Chondrocyte (in vitro differentiated cells): Measurements from ENCODE around the gene DHX30. TPM values are rescaled to one million over a fixed set of nuclear protein-coding genes. Genes with fewer than 3 reads are reported as not detected.
A peak's percentile ranks its signal among the peaks of the same experiment; 100 is the strongest.

ENCODE experiments used
- DNase-seq: peaks from one replicate; pipeline ENCODE4 v3.0.0; 2021; ENCODE audit warnings: mixed read lengths, low spot score
- H3K27ac Mint-ChIP-seq: one replicate; pipeline ENCODE4 v1.8.0; 2021; ENCODE audit warnings: mild to moderate bottlenecking, moderate library complexity, mixed read lengths; ENCODE audit not compliant: unreplicated experiment
- H3K27me3 Mint-ChIP-seq: 2 replicates; pipeline ENCODE4 v1.8.0; 2021; ENCODE audit warnings: low read depth, mixed read lengths
- H3K36me3 Mint-ChIP-seq: 2 replicates; pipeline ENCODE4 v1.8.0; 2021; ENCODE audit warnings: low read depth, mixed read lengths
- H3K4me1 Mint-ChIP-seq: 2 replicates; pipeline ENCODE4 v1.8.0; 2021; ENCODE audit warnings: low read depth, mild to moderate bottlenecking, mixed read lengths
- H3K4me3 Mint-ChIP-seq: one replicate; pipeline ENCODE4 v1.8.0; 2021; ENCODE audit warnings: mild to moderate bottlenecking, moderate library complexity, mixed read lengths; ENCODE audit not compliant: unreplicated experiment
- H3K9me3 Mint-ChIP-seq: 2 replicates; pipeline ENCODE4 v1.8.0; 2021; ENCODE audit warnings: low read depth, mixed read lengths
- CTCF ChIP-seq: fragments of 200-600 bp; sonication (generic); IDR thresholded peaks from 2 replicates; pipeline ENCODE4 v1.5.0; 2021; ENCODE audit warnings: antibody characterized with exemption, mild to moderate bottlenecking, moderate library complexity
- total RNA-seq: library from RNA; stranded (reverse); gene quantifications from 3 replicates; pipeline ENCODE4 v1.2.1, GENCODE V29; 2021

Gene DHX30
- total RNA-seq, 1 donor from 2014 or later, result 44.8 TPM

GRCh38 chr3:47854720-47855455 is 52.0 kb downstream of the DHX30 start:
- DNase-seq, result peak; percentile 67
- Mint-ChIP-seq H3K9me3 (no peaks in the 10 kb centered on the region), H3K36me3 (peaks cover 35% of the 10 kb centered on the region), H3K4me1 (no peaks in the 10 kb centered on the region), H3K27ac (peak overlapping the region; percentile 51), H3K4me3 (no peak overlapping the region), H3K27me3 (no peaks in the 10 kb centered on the region)
- TF ChIP-seq CTCF, result no peak

GRCh38 chr3:47855461-47856383 is 52.8 kb downstream of the DHX30 start:
- H3K4me3 Mint-ChIP-seq, result no peak overlapping the region

DNA sequence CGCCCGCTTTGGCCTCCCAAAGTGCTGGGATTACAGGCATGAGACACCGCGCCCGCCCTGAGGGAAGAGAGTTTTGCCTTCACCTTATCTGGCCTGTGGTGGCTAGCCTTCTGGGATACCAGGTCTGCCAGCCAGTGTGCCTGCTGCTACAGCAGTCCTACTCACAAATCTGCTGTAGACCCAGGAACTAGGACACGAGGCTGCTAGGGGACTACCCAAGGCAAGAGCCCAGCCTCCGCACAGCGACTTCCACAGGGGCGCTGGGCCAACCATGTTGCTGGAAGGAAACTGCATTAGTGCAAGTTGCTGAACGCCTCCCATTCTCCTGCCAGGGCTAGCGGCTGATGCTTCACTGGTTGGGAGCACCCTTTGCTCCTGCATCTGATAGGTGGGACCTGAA is 53.7 kb downstream of the DHX30 start:
- H3K4me3 Mint-ChIP-seq, result no peak overlapping the region
- no peak overlapping the region for H3K27ac Mint-ChIP-seq
- H3K36me3 Mint-ChIP-seq, result peaks cover 34% of the 10 kb centered on the region
- no peak for TF ChIP-seq CTCF
- no peaks in the 10 kb centered on the region for H3K9me3 Mint-ChIP-seq
- no peaks in the 10 kb centered on the region for H3K4me1 Mint-ChIP-seq
- no peaks in the 10 kb centered on the region for H3K27me3 Mint-ChIP-seq
- peak; percentile 41 for DNase-seq

More at GRCh38 chr3:47855461-47856383, 52.8 kb downstream of the DHX30 start:
- Mint-ChIP-seq H3K36me3 (peaks cover 36% of the 10 kb centered on the region), H3K4me1 (no peaks in the 10 kb centered on the region), H3K27me3 (no peaks in the 10 kb centered on the region), H3K9me3 (no peaks in the 10 kb centered on the region), H3K27ac (peak overlapping the region; percentile 59)
- no peak for TF ChIP-seq CTCF
- DNase-seq, result peak; percentile 67

DNA sequence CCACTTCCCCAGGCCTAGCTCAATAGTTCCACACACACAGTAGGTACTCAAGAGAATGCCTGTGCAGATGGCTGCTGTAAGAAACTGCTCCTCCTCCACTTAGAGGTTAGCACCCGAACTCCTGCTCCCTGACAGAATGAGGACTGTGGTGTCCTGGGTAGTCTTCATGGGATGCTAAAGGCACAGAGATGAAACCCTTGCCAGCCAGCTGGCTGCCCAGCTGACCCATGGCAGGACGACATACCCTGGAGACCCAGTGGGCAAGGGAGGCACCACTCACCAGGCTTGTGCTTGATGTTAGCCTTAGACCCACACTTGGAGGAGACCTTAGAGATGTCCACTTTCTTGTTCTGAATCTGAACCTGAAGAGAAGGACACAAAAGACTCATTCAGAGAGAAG is 54.2 kb downstream of the DHX30 start:
- H3K9me3 Mint-ChIP-seq, result no peaks in the 10 kb centered on the region
- H3K4me1 Mint-ChIP-seq, result no peaks in the 10 kb centered on the region
- H3K27ac Mint-ChIP-seq, result no peak overlapping the region
- H3K27me3 Mint-ChIP-seq, result no peaks in the 10 kb centered on the region
- no peak overlapping the region for H3K4me3 Mint-ChIP-seq
- peak; percentile 53 for DNase-seq
- peaks cover 32% of the 10 kb centered on the region for H3K36me3 Mint-ChIP-seq
- TF ChIP-seq CTCF, result no peak

- no peaks in the 10 kb centered on the region for H3K27me3 Mint-ChIP-seq
- H3K4me3 Mint-ChIP-seq, result no peak overlapping the region
- no peaks in the 10 kb centered on the region for H3K4me1 Mint-ChIP-seq
- DNase-seq, result peak; percentile 18
- TF ChIP-seq CTCF, result no peak
- no peaks in the 10 kb centered on the region for H3K9me3 Mint-ChIP-seq
- peaks cover 25% of the 10 kb centered on the region for H3K36me3 Mint-ChIP-seq
- H3K27ac Mint-ChIP-seq, result no peak overlapping the region
Observed at GRCh38 chr3:47859956-47860605, 57.1 kb downstream of the DHX30 start.
